Epithelial cell of proximal tubule (primary cell): ENCODE measurements around the gene PLEKHA6. TPM values are rescaled to one million over a fixed set of nuclear protein-coding genes. Genes with fewer than 3 reads are reported as not detected.

ENCODE experiments used
- DNase-seq: peaks from one replicate; pipeline ENCODE4 v3.0.0-alpha.2; 2011; ENCODE audit warnings: low read depth
- H3K4me3 ChIP-seq: 2 replicates; pipeline ENCODE4 v1.5.1; 2011; ENCODE audit warnings: low read depth, mild to moderate bottlenecking, low read length
- CTCF ChIP-seq: conservative IDR thresholded peaks from 2 replicates; pipeline ENCODE4 v1.5.1; 2012; ENCODE audit warnings: low read depth, mild to moderate bottlenecking, low read length
- total RNA-seq: library from RNA; depleted of rRNA; stranded (reverse); fragments of >200 nt; gene quantifications from 2 replicates; pipeline ENCODE4 v1.2.3, GENCODE V29; 2015

Gene PLEKHA6
- total RNA-seq, 1 donor from 2014 or later: 19.9 TPM

- H3K4me3 ChIP-seq: no peak overlapping the region
- no peak for DNase-seq
- TF ChIP-seq CTCF: no peak
Observed at GRCh38 chr1:204348722-204349121, 11.0 kb downstream of the PLEKHA6 start.

GRCh38 chr1:204348242-204348641 lies 11.5 kb downstream of the PLEKHA6 start:
- no peak overlapping the region for H3K4me3 ChIP-seq
- DNase-seq: no peak
- no peak for TF ChIP-seq CTCF

GRCh38 chr1:204345941-204346645 lies 13.6 kb downstream of the PLEKHA6 start:
- H3K4me3 ChIP-seq: no peak overlapping the region
- TF ChIP-seq CTCF: no peak
- no peak for DNase-seq

- peak; percentile 45 for DNase-seq
- TF ChIP-seq CTCF: no peak
Observed at GRCh38 chr1:204345438-204345841, 14.3 kb downstream of the PLEKHA6 start.

GRCh38 chr1:204344665-204345355 lies 14.9 kb downstream of the PLEKHA6 start:
- no peak overlapping the region for H3K4me3 ChIP-seq
- TF ChIP-seq CTCF: no peak
- no peak for DNase-seq

More at GRCh38 chr1:204345438-204345841, 14.3 kb downstream of the PLEKHA6 start:
- H3K4me3 ChIP-seq: no peak overlapping the region

GRCh38 chr1:204343802-204344201 lies 15.9 kb downstream of the PLEKHA6 start:
- DNase-seq: no peak
- no peak overlapping the region for H3K4me3 ChIP-seq
- TF ChIP-seq CTCF: no peak

- no peak overlapping the region for H3K4me3 ChIP-seq
- no peak for TF ChIP-seq CTCF
- no peak for DNase-seq
Observed at GRCh38 chr1:204343247-204343646, 16.5 kb downstream of the PLEKHA6 start.
